GM10847 (cell line): ENCODE results near the gene HIPK1.
A peak's percentile ranks its signal among the peaks of the same experiment; 100 is the strongest.

ENCODE experiments used
- POLR2A ChIP-seq: IDR thresholded peaks from 2 replicates; pipeline ENCODE4 v1.6.1; 2011; ENCODE audit not compliant: insufficient read length; ENCODE audit errors: extremely low read depth

HIPK1 gene

GRCh38 chr1:113928941-113929749 lies at the start of gene HIPK1:
Gene HIPK1, plus strand, starts transcription at chr1:113929324.
- peak; percentile 61 for TF ChIP-seq POLR2A

DNA sequence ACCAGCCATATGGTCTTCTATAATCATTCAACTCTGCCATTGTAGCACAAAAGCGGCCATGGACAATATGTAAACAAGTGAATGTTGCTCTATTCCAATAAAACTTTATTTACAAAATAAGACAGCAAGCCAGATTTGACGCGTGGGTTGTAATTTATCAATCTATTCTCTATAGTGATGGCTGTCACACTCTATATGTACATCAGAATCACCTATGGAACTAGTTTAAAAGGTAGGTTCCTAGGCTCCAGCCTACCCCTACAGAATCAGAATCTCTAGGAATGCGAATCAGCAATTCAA lies 49.4 kb upstream of the HIPK1 start:
- TF ChIP-seq POLR2A: no peak

- no peak for TF ChIP-seq POLR2A
Observed at GRCh38 chr1:113881661-113882060, 47.5 kb upstream of the HIPK1 start.

DNA sequence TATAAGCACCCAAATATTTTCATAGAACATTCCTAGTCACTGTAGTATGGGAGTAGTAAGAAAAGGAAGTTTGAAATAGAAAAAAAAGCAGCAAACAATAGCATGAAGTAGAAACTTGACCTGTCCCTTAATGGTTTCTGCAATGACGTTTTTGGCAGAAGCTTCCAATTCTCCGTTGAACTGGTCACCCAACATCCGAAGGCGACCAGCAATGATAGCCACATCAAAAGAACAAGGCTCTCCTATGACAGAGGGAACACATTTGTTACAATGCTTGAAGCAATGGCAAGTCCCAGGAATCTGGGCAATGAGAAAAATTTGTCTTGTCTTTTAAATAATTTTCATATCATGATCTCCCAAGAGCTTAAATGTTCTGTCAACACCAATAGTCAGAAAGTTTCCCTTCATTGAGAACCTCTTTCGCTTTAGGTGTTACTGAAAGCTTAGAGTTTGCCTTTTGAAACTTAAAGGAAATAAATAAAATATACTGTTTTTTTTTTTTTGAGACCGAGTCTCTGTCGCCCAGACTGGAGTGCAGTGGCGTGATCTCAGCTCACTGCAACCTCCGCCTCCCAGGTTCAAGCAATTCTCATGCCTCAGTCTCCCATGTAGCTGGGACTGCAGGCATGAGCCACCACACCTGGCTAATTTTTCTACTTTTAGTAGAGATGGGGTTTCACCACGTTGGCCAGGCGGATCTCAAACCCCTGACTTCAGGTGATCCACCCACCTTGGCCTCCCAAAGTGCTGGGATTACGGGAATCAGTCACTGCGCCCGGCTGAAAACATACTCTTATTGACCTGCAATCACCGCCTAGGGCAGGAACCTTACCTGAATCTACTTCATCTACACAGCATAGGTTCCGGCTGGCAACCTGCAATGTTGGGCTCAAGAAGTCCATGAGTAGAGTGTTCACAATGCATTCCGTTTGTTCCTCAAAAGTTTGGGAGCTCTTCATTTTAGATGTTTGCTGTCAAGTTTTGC lies 42.4 kb upstream of the HIPK1 start:
- TF ChIP-seq POLR2A: no peak

DNA sequence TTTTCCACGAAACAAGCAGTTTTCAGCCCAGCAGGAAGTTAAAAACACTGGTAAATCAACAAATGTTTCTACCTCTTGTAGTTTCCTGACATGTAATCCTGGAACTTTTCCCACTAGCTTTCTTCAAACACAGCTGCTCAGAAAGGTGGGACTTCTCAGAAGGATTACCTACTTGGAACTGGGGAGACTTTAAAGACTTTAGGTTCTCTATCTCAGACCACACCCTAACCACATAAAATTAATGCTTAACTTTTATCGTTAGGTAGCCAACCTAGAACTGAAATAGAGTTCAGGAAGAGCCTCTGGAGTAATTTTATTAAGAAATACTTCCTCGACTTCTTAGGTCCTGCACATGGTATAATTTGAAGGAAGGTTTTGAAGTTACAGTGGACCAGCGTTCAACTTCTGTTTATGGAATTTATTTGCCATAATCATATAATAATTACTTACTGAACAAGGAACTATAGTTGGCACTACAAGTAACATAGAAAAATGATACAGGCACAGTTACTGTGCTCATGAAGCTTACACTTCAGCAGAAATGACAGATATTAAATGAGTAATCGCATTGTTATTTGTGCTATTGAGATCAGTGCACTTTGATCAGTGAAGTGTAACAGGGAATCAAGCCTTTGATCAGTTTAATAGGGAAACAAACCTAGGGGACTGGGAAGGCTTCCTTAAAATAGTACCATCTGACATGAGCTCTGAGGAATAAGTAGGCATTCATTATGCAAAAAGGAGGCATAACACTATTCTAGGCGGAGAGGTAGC lies 41.5 kb upstream of the HIPK1 start, which contains the start of gene BCL2L15:
TSS of gene BCL2L15 (minus strand) at position 180 of the 774 bp plus-strand sequence. CDS start 206 bp downstream, outside the sequence.
- TF ChIP-seq POLR2A: no peak

DNA sequence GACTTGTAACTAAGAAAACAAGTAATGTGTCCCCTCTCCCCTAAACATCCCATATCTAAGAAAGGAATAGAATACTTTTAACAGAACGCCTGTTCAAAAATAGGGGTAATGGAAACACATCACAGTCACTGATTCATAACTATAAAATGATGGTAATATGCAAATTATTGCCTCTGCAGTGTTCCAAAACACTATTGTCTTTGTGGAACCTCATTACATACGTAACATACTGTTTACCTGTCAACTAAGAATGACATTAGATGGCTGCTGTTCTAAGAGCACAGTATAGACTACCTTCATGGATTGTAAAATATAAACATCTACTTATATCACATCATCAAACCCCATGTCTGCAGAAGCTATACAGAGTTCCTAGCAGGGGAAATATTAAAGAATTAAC lies 38.3 kb upstream of the HIPK1 start:
- TF ChIP-seq POLR2A: no peak

GRCh38 chr1:113891631-113892220 lies 37.4 kb upstream of the HIPK1 start:
- no peak for TF ChIP-seq POLR2A

DNA sequence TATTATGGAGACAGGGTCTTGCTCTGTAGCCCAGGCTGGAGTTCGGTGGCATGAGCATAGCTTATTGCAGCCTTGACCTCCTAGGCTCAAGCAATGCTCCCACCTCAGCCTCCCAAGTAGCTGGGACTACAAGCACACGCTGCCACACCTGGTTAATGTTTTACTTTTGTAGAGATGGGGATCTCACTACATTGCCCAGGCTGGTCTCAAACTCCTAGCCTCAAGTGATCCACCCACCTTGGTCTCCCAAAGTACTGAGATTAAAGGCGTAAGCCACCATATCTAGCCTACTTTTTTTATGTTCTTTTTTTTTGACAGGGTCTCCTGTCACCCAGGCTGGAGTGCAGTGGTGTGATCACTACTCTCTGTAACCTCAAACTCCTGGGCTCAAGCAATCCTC lies 35.9 kb upstream of the HIPK1 start:
- TF ChIP-seq POLR2A: no peak

DNA sequence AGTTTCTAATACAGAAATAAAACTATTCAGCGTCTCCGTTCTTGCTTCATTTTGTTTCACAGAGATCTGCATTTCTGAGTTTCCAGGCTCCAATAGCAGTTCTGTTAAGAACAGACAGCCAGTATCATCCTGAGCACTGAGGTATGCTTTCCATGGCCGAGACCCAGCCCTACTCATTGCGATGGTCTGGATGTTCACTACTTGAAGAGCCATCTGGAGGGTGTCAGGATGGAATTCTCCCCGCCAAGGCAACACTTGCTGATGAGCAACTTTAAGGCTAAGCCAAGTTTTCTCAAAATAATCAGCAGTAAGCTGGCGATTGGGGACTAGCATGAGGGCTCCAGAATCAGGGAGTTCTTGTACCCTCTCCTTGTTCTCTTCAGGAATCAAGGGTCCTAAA lies 34.0 kb upstream of the HIPK1 start:
- TF ChIP-seq POLR2A: no peak

- no peak for TF ChIP-seq POLR2A
Observed at GRCh38 chr1:113895961-113896360, 33.2 kb upstream of the HIPK1 start.

DNA sequence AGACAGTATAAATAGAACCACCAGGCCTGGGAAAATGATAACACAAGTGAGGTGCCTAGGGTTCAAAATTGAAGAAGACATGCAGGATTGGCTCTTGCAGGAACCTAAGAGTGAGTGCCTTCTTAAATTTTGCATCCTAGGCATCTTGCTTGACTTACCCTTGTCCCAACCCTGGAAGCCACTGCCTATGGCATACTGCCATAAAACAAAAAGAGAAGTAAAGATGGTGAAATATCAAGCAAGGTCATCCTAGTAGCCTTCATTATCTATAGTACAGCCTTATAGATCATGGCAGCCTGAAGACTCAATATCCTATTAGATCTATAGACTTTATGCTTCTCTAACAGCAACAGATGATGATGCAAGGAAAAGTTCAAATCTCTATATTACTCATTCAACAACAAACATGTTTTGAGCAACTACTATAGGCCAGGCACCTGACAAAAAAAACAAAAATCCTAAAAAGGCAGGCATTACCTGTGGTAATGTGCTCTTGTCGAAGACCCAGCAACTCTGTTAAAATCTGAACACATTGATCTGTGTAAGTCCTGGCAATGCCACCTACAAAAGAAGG lies 30.8 kb upstream of the HIPK1 start:
- TF ChIP-seq POLR2A: no peak

DNA sequence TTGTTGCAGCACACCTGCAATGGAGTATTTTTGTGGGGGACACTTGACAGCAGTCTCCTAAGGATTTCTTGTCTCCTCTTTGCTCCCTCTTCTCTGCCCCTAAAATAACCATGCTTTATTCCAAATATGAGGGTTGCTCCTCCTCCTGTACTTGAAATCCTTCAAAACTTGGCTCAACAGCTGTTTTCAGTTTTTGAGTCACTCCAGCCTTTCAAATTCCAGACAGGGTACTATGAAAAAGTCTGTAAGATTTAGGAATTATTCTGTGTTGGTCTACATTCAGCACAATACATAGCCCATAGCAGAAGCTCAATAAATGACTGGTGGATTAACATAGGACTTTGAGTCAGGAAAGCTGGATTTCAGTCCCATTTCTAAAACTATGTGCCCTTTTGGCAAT lies 30.0 kb upstream of the HIPK1 start:
- no peak for TF ChIP-seq POLR2A

DNA sequence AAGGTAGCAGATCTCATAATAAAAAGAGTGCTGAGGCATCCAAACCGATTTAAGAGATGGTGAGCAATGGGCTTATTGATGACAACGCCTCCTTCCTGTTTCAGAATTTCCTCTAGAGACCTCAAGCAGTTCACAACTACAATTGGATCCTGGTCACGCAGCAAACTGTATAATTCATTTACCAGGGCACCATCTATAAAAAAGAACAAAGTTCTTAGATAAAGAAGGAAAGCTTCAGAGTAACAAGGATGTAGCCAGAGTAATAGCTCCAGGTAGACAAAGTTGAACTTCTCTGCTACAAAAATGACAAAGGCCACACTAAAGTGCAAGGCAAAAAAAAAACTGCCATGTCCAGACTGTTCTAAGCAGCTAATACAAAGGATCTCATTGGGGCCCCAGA lies 27.9 kb upstream of the HIPK1 start:
- no peak for TF ChIP-seq POLR2A

- no peak for TF ChIP-seq POLR2A
Observed at GRCh38 chr1:113903501-113904292, 25.4 kb upstream of the HIPK1 start.
